Skeletal muscle cell (primary cell): Measurements from ENCODE around the gene KDM7A.
A peak's percentile ranks its signal among the peaks of the same experiment; 100 is the strongest.

Source experiments
- DNase-seq: peaks from one replicate; pipeline ENCODE4 v3.0.0-alpha.2; 2010; ENCODE audit warnings: low read depth
- H3K4me3 ChIP-seq: 2 replicates; pipeline ENCODE4 v1.5.1; 2011; ENCODE audit warnings: low read depth, mild to moderate bottlenecking, control low read depth, low read length, moderate library complexity

The KDM7A gene

DNA sequence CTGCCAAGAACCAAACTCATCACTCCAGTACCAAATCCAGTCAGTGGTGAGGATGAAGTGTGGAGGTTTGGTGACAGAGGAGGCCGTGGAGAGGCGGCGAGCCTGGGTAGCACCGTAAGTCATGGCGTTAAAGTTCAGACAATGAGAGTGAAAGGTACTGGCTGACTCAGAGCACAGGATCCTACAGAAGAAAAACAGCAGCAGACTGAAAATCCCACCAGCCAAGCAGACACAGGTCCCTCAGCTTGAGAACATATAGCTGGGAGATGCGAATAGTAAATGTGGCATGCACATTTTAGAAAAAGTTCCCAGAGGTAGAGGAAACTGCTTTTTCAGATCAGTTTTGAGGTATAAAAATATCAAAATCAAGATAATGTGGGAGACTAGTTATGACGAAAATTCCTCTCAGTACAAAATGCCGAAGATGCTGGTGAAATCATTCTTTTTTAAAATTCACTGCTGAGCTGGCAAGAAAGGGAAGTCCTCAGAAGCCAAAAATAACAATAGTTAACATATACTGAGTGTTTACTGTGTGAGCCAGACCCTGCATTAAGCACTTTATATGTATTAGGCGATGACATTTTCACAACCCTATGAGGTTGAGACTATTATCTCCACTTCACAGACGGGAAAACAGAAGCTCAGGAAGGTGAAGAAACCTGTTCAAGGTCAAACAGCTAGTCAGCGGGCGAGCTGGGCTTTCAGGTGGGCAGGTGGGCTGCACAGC is 135.0 kb downstream of the KDM7A start:
- peak; percentile 33 for DNase-seq
- no peak overlapping the region for H3K4me3 ChIP-seq

DNA sequence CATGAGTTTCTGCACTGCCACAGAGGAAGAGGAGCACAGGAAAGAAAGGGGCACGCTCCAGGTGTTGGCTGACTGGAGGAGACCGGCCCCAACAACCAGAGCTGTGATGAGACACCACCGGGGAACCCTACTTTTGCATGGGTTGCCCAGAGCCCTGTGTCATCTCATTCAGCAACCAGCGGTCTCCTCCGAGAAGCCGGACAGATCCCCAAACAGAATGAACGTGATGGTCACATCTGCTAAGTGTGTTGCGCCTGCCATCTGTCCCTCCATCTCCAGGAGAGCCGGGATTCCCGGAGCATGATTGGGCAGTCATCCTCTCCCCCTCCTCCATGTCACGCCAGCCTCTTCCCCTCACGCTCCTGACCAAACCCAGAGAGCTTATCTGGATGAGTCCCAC is 136.9 kb downstream of the KDM7A start:
- no peak overlapping the region for H3K4me3 ChIP-seq
- DNase-seq: no peak

DNA sequence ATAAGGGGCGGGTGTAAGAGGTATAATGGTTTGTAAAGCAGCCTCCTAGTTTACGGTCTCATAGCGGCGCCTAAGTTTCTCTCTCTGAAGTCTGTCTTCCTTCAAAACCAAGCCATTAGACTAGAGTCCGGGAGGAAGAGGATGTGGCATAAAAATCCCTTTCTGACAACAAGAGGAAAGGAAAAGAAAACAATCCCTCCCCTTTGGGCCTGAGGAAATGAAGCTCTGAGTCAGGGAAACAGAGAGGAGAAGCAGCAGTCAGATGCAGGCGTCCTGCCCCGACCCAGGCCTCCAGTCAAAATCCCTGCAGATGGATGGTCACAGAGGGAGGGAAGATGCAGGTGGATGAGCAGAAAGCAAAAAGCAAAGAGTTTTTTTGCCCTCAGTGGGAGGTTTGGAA is 137.7 kb downstream of the KDM7A start:
- no peak overlapping the region for H3K4me3 ChIP-seq
- no peak for DNase-seq

DNA sequence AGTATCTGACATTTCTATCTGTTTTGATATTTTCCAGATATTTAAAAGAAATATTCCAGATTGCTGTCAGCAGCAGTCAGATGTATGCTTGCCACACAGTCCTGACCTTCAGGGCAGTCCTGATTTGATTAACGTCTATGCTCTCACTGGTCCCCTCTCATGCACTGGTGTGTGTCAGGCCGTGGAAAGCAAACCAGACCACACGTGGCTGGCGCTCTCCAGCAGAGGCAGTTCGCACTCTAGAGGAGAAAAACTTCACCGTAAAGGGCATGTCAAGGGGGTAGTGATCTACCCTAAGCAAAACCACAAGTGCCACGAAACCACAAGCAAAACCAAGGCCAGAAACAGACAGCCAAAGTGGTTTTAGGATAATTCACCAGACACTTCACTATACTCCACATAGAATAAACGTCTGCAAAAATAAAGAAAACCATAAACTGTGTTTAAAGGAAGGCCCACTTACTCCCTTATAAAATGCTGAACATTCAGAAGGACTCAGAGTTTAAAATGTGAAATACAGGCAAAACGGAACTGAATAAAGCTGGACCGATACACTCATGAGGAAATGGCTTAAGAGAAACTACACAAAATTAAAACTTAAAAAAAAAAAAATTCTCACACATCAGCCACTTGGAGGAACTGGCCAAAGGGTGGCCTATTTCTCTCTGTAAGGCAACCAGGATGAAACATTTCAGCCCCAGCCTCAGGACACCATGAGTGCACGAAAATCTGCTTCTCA is 140.4 kb downstream of the KDM7A start:
- no peak overlapping the region for H3K4me3 ChIP-seq
- DNase-seq: no peak

DNA sequence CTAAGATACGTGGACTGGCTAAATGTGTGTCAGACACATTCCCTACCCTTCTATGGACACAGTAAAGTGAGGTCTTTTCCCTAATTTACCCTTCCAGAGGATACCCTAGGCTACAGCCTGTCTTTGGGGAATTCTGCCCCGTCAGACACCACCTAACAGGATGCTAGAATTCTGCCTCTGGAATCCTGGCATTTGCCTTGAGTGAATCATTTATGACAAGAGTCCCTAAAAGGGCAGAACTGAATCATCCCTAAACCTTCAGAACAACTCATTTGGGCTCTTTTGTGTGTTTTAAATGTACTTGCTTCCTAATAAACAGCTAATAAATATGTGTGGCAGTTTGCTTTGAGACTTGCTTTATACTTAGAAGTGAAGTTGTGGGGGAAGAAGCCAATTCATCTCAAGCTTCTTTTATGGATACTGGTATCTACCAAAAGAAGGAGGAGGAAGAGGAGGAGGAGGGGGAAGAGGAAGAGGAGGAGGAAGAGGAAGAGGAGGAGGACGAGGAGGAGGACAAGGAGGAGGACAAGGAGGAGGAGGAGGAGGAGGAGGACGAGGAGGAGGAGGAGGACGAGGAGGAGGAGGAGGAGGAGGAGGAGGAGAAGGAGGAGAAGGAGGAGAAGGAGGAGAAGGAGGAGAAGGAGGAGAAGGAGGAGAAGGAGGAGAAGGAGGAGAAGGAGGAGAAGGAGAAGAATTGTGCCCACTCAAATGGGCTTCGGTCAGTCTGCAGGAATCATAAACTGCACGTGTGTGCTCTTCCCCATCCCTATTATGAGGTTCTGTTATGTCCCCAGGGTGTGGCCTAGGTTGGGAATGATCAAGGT is 141.2 kb downstream of the KDM7A start:
- no peak overlapping the region for H3K4me3 ChIP-seq
- peak; percentile 45 for DNase-seq
